CD4-positive, CD25-positive, alpha-beta regulatory T cell (primary cell): ENCODE measurements around the gene THUMPD3. TPM values are rescaled to one million over a fixed set of nuclear protein-coding genes. Genes with fewer than 3 reads are reported as not detected.
A peak's percentile ranks its signal among the peaks of the same experiment; 100 is the strongest.

Source experiments
- ATAC-seq, 2 donors: fragments of 150-1000 bp; cut with Tn5 transposase; one replicate each; pipeline ENCODE4 v1.10.0; 2021; ENCODE audit warnings: low read depth in 2 of 2, moderate number of reproducible peaks in 2 of 2, moderate library complexity in 1 of 2
- DNase-seq, 3 donors: peaks; one replicate each; pipeline versions ENCODE4 v3.0.0 to v3.0.0-alpha.2; 2012 to 2022; ENCODE audit warnings: mixed read lengths in 1 of 3
- H3K27ac ChIP-seq: one replicate; pipeline ENCODE4 v1.7.0; 2013; ENCODE audit warnings: mild to moderate bottlenecking, low read length; ENCODE audit not compliant: insufficient read depth, poor library complexity, severe bottlenecking
- H3K27me3 ChIP-seq: one replicate; pipeline ENCODE4 v1.7.0; 2013; ENCODE audit warnings: low read length; ENCODE audit not compliant: control insufficient read depth, insufficient read depth
- H3K36me3 ChIP-seq: one replicate; pipeline ENCODE4 v1.7.0; 2013; ENCODE audit warnings: mild to moderate bottlenecking, low read length, moderate library complexity; ENCODE audit not compliant: control insufficient read depth, insufficient read depth
- H3K4me1 ChIP-seq: 2 replicates; pipeline ENCODE4 v1.7.0; 2013; ENCODE audit warnings: mild to moderate bottlenecking, low read length; ENCODE audit not compliant: insufficient read depth, control insufficient read depth, poor library complexity, severe bottlenecking
- H3K4me3 ChIP-seq: one replicate; pipeline ENCODE4 v1.7.0; 2013; ENCODE audit warnings: low read depth, mild to moderate bottlenecking, low read length, moderate library complexity
- H3K9me3 ChIP-seq, 2 experiments: 1 replicate in 1 of 2; 2 replicates in 1 of 2; pipeline ENCODE4 v1.7.0; 2013; ENCODE audit warnings: low read length in 2 of 2, mild to moderate bottlenecking in 1 of 2, moderate library complexity in 1 of 2; ENCODE audit not compliant: control insufficient read depth in 2 of 2
- H3K27ac Mint-ChIP-seq, 3 donors: one replicate each; pipeline ENCODE4 v1.8.0; 2020 to 2022; ENCODE audit warnings: mild to moderate bottlenecking in 3 of 3, mixed read lengths in 3 of 3, moderate library complexity in 2 of 3
- H3K27me3 Mint-ChIP-seq: one replicate; pipeline ENCODE4 v1.8.0; 2022; ENCODE audit warnings: mild to moderate bottlenecking, mixed read lengths
- H3K36me3 Mint-ChIP-seq: one replicate; pipeline ENCODE4 v1.8.0; 2020; ENCODE audit warnings: mixed read lengths
- H3K4me1 Mint-ChIP-seq, 4 donors: one replicate each; pipeline ENCODE4 v1.8.0; 2020 to 2022; ENCODE audit warnings: mixed read lengths in 4 of 4, mild to moderate bottlenecking in 1 of 4
- H3K4me3 Mint-ChIP-seq, 4 donors: one replicate each; pipeline ENCODE4 v1.8.0; 2020 to 2022; ENCODE audit warnings: mild to moderate bottlenecking in 4 of 4, mixed read lengths in 4 of 4, moderate library complexity in 3 of 4
- H3K9me3 Mint-ChIP-seq, 7 donors: one replicate each; pipeline ENCODE4 v1.8.0; 2020 to 2022; ENCODE audit warnings: mixed read lengths in 7 of 7, mild to moderate bottlenecking in 3 of 7, moderate library complexity in 2 of 7
- polyA plus RNA-seq, 4 donors: library from polyadenylated mRNA; unstranded; fragments of 300-500 nt; fragmentation: Illumina TruSeq; gene quantifications; one replicate each; pipeline ENCODE4 v1.2.3, GENCODE V29; 2021
- total RNA-seq: library from RNA; stranded (reverse); gene quantifications from one replicate; pipeline ENCODE4 v1.2.3, GENCODE V29; 2022

The THUMPD3 gene
- total and polyA plus RNA-seq, 5 donors from 2014 or later = 17.9 to 40.2 (median 19.8) TPM

DNA sequence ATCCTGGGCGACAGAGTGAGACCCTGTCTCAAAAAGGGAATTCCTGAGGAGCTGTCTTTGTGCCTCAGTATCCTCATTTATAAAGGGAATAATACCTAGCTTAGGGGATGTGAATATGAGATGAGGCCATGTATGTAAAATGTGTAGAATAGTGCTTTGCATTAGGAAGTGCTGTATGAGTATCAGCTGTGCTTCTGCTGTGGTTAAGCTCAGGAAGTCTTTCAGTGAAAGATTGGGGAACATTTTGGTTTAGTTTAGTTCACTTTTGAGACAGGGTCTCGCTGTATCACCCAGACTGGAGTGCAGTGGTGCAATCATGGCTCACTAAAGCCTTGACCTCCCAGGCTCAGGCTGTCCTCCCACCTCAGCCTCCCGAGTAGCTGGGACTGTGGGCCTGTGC is 10.6 kb downstream of the THUMPD3 start:
- ATAC-seq (no peak), DNase-seq (no peak)
- Histone ChIP-seq H3K36me3 (peaks cover 81% of the 10 kb centered on the region), H3K27me3 (no peaks in the 10 kb centered on the region), H3K27ac (no peak overlapping the region), H3K4me1 (no peaks in the 10 kb centered on the region), H3K9me3 (no peaks in the 10 kb centered on the region), H3K4me3 (no peak overlapping the region)
- H3K36me3 Mint-ChIP-seq = peaks cover 67% of the 10 kb centered on the region
- H3K9me3 Mint-ChIP-seq = no peaks in the 10 kb centered on the region
- peak overlapping the region in 1 of 4 donors; percentile 35 for H3K4me3 Mint-ChIP-seq
- H3K27me3 Mint-ChIP-seq = no peaks in the 10 kb centered on the region
- H3K4me1 Mint-ChIP-seq = peaks cover 7 to 34% (median 20%) of the 10 kb centered on the region in 4 donors
- peak overlapping the region in 1 of 3 donors; percentile 54 for H3K27ac Mint-ChIP-seq

DNA sequence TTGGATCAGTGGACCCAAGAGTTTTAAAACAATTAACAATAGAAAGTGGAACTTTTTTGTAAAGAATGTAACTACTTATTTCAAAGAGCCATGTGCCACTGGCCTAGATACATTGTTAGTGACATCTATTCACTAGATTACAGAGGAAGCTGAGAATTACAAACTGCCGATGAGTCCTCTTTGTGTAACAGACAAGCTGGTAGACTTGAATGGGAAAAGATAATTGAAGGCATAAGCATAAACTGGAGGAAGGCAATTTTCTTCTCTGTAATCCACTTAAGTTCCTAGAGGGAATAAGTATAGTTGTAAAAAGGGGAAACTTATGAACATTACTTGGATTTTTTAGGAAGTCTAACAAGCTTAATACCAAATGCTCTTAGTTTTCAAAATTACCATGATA is 15.1 kb downstream of the THUMPD3 start:
- Histone ChIP-seq H3K4me1 (no peaks in the 10 kb centered on the region), H3K4me3 (no peak overlapping the region), H3K36me3 (peaks cover 78% of the 10 kb centered on the region), H3K9me3 (no peaks in the 10 kb centered on the region), H3K27ac (no peak overlapping the region), H3K27me3 (no peaks in the 10 kb centered on the region)
- ATAC-seq (no peak), DNase-seq (no peak)
- peaks cover 61% of the 10 kb centered on the region for H3K36me3 Mint-ChIP-seq
- no peak overlapping the region for H3K4me3 Mint-ChIP-seq
- no peaks in the 10 kb centered on the region for H3K9me3 Mint-ChIP-seq
- no peaks in the 10 kb centered on the region for H3K27me3 Mint-ChIP-seq
- peak overlapping the region in 2 of 3 donors; percentile 34 to 79 for H3K27ac Mint-ChIP-seq
- H3K4me1 Mint-ChIP-seq = peaks cover 11 to 27% (median 19%) of the 10 kb centered on the region in 4 donors

GRCh38 chr3:9379327-9379726 is 16.5 kb downstream of the THUMPD3 start:
- peaks cover 5 to 24% (median 13%) of the 10 kb centered on the region in 4 donors for H3K4me1 Mint-ChIP-seq
- no peak for ATAC-seq
- DNase-seq = no peak
- no peaks in the 10 kb centered on the region for H3K27me3 Mint-ChIP-seq
- no peaks in the 10 kb centered on the region for H3K9me3 Mint-ChIP-seq
- Histone ChIP-seq H3K27me3 (no peaks in the 10 kb centered on the region), H3K27ac (no peak overlapping the region), H3K36me3 (peaks cover 78% of the 10 kb centered on the region), H3K9me3 (no peaks in the 10 kb centered on the region), H3K4me3 (no peak overlapping the region), H3K4me1 (no peaks in the 10 kb centered on the region)
- no peak overlapping the region for H3K4me3 Mint-ChIP-seq
- peak overlapping the region in 2 of 3 donors; percentile 51 to 72 for H3K27ac Mint-ChIP-seq
- H3K36me3 Mint-ChIP-seq = peaks cover 56% of the 10 kb centered on the region

DNA sequence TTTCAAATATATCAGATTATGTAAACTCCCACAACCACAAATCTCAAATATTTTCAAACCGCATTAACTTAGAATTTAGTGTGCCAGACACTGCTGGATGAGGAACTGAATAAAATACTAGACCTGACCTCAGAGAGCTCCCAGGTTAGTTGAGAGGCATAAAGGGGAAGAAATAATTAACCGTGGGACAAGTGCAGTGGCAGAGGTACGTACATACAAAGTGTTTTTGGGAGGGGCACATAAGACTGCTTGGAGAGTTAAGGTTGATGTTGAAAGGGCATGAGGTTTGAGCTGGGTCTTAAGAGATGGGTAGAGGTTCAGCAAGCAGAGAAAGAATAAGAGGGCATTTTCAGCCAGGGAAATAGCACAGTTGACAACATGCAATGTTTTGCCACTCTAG is 17.2 kb downstream of the THUMPD3 start:
- H3K27me3 Mint-ChIP-seq = no peaks in the 10 kb centered on the region
- H3K36me3 Mint-ChIP-seq = peaks cover 54% of the 10 kb centered on the region
- DNase-seq (no peak), ATAC-seq (no peak)
- peak overlapping the region; percentile 51 to 72 (median 69) for H3K27ac Mint-ChIP-seq
- H3K9me3 Mint-ChIP-seq = no peaks in the 10 kb centered on the region
- no peaks in the 10 kb centered on the region for H3K4me1 ChIP-seq
- H3K4me3 Mint-ChIP-seq = no peak overlapping the region
- peaks cover 78% of the 10 kb centered on the region for H3K36me3 ChIP-seq
- peaks cover 5 to 24% (median 12%) of the 10 kb centered on the region in 4 donors for H3K4me1 Mint-ChIP-seq
- no peaks in the 10 kb centered on the region for H3K27me3 ChIP-seq
- no peak overlapping the region for H3K27ac ChIP-seq
- no peaks in the 10 kb centered on the region for H3K9me3 ChIP-seq
- H3K4me3 ChIP-seq = no peak overlapping the region

- Histone ChIP-seq H3K4me1 (peaks cover 4% of the 10 kb centered on the region), H3K4me3 (no peak overlapping the region), H3K36me3 (peaks cover 77% of the 10 kb centered on the region), H3K27ac (no peak overlapping the region), H3K27me3 (no peaks in the 10 kb centered on the region), H3K9me3 (no peaks in the 10 kb centered on the region)
- DNase-seq = no peak
- H3K36me3 Mint-ChIP-seq = peaks cover 41% of the 10 kb centered on the region
- peak overlapping the region in 2 of 3 donors; percentile 2 to 65 for H3K27ac Mint-ChIP-seq
- no peak for ATAC-seq
- no peaks in the 10 kb centered on the region for H3K27me3 Mint-ChIP-seq
- peaks cover 14 to 27% (median 24%) of the 10 kb centered on the region in 4 donors for H3K4me1 Mint-ChIP-seq
- no peaks in the 10 kb centered on the region for H3K9me3 Mint-ChIP-seq
- H3K4me3 Mint-ChIP-seq = no peak overlapping the region
Observed at GRCh38 chr3:9384141-9384828, 21.4 kb downstream of the THUMPD3 start.

DNA sequence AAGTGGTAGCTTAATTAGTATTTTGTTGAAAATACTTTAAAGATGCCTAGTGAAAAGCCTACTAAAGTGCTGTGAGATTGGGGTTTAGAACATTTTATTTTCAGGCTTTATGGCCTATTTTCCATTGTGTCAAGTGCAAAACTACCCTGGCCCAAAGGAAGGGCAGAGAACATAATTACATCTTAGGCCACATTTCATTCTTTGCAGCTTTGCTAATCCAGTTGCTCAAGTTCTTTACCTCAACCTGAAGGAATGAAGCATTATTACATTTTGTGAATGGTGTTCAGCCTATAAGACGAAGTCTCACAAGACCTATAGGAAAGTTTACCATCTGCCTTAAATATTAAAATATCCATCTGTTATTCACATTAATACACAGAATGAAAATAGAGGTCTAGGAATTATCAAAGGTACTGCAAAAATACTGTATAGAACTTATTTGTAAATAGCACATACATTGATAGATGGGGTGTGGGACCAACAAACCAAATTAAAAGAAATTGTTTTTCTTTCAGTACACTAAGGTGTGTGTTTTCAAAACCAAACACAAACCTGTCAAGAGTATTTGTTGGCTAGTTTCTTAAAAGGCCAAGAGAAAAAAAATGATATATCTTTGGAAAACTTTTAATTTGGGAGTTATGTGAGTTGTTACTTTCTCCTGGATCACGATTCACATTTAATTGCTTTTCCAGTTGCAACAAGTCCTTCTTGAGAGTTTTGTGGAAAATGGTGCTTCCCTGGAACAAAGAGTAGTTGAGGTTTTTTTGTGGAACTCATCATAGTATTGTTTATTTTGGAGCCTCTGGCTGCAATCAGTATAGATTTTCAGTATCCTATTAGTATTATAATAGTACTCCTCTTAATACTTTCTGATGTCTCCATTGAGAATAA is 22.6 kb downstream of the THUMPD3 start:
- H3K4me1 ChIP-seq = peaks cover 6% of the 10 kb centered on the region
- no peak for DNase-seq
- no peak overlapping the region for H3K27ac ChIP-seq
- no peak for ATAC-seq
- no peak overlapping the region for H3K4me3 Mint-ChIP-seq
- no peaks in the 10 kb centered on the region for H3K27me3 Mint-ChIP-seq
- peaks cover 0 to 2% (median 0%) of the 10 kb centered on the region in 7 donors for H3K9me3 Mint-ChIP-seq
- peaks cover 44% of the 10 kb centered on the region for H3K36me3 Mint-ChIP-seq
- H3K27ac Mint-ChIP-seq = no peak overlapping the region
- H3K9me3 ChIP-seq = no peaks in the 10 kb centered on the region
- H3K36me3 ChIP-seq = peaks cover 77% of the 10 kb centered on the region
- H3K27me3 ChIP-seq = no peaks in the 10 kb centered on the region
- H3K4me3 ChIP-seq = no peak overlapping the region
- H3K4me1 Mint-ChIP-seq = peaks cover 14 to 31% (median 22%) of the 10 kb centered on the region in 4 donors

- Histone ChIP-seq H3K9me3 (no peaks in the 10 kb centered on the region), H3K27ac (no peak overlapping the region), H3K36me3 (peaks cover 80% of the 10 kb centered on the region), H3K4me3 (no peak overlapping the region), H3K27me3 (no peaks in the 10 kb centered on the region), H3K4me1 (peaks cover 6% of the 10 kb centered on the region)
- Mint-ChIP-seq H3K4me1 (peaks cover 13 to 35% (median 27%) of the 10 kb centered on the region in 4 donors), H3K36me3 (peaks cover 48% of the 10 kb centered on the region), H3K4me3 (no peak overlapping the region), H3K27me3 (no peaks in the 10 kb centered on the region), H3K9me3 (peaks cover 0 to 2% (median 0%) of the 10 kb centered on the region in 7 donors), H3K27ac (peak overlapping the region in 2 of 3 donors; percentile 11 to 15)
- ATAC-seq = no peak
- DNase-seq = no peak
Observed at GRCh38 chr3:9386078-9386459, 23.2 kb downstream of the THUMPD3 start.
